ENCODE measurements around the gene ADAMTSL3. TPM values are rescaled to one million over a fixed set of nuclear protein-coding genes. Genes with fewer than 3 reads are reported as not detected.

The ADAMTSL3 gene
- total RNA-seq, 2 donors from 2014 or later = 0.79 to 3.4 TPM

DNA sequence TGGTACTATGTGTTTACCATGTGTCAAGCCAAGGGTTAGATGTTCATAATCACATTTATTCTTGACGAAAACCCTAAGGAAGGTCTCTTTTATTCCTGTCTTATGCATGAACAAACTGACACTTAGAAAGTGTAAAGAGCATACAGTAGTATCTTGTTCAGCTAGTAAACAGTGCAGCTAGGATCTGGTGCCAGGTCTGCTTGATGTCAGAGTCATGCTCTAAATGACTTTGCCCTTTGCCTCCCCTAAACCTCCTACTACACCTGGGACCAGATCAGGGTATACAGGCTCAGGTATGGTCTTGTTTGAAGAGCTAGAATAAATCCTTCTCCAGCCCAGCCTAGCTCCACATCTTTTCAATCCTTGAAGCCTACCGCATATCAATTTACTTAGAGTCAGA, 232.4 kb downstream of the ADAMTSL3 start:
- Mint-ChIP-seq H3K27ac (no peak overlapping the region), H3K4me1 (no peaks in the 10 kb centered on the region), H3K4me3 (no peak overlapping the region), H3K9me3 (no peaks in the 10 kb centered on the region), H3K27me3 (ENCODE audit: insufficient read depth) (peaks cover 8% of the 10 kb centered on the region), H3K36me3 (ENCODE audit: low read depth) (no peaks in the 10 kb centered on the region)
- DNase-seq = no peak
- WGBS, 2 experiments (ENCODE audit: insufficient coverage in 1 of 2, insufficient read length in 1 of 2) = 86 to 100% methylated on average over 1 to 2 of the region's 2 CpGs
- no peak overlapping the region for H3K27ac ChIP-seq (ENCODE audit: low read depth, low read length)
- no peaks in the 10 kb centered on the region for H3K36me3 ChIP-seq (ENCODE audit: control insufficient read depth, insufficient read depth, low read length)
- no peak overlapping the region for H3K9ac ChIP-seq (ENCODE audit: extremely low read depth, low read length, poor library complexity, severe bottlenecking)
- H3K4me1 ChIP-seq (ENCODE audit: control insufficient read depth, insufficient read depth, low read length) = no peaks in the 10 kb centered on the region
- TF ChIP-seq, protein P1, sequence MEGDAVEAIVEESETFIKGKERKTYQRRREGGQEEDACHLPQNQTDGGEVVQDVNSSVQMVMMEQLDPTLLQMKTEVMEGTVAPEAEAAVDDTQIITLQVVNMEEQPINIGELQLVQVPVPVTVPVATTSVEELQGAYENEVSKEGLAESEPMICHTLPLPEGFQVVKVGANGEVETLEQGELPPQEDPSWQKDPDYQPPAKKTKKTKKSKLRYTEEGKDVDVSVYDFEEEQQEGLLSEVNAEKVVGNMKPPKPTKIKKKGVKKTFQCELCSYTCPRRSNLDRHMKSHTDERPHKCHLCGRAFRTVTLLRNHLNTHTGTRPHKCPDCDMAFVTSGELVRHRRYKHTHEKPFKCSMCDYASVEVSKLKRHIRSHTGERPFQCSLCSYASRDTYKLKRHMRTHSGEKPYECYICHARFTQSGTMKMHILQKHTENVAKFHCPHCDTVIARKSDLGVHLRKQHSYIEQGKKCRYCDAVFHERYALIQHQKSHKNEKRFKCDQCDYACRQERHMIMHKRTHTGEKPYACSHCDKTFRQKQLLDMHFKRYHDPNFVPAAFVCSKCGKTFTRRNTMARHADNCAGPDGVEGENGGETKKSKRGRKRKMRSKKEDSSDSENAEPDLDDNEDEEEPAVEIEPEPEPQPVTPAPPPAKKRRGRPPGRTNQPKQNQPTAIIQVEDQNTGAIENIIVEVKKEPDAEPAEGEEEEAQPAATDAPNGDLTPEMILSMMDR (conservative IDR thresholded peaks at IDR 0.05) = no peak
- no peak overlapping the region for H3K4me3 ChIP-seq (ENCODE audit: low read length)
- H3K27me3 ChIP-seq (ENCODE audit: control insufficient read depth, insufficient read depth, low read length, poor library complexity, severe bottlenecking) = no peaks in the 10 kb centered on the region
- H3K9me3 ChIP-seq (ENCODE audit: control insufficient read depth, low read length) = no peaks in the 10 kb centered on the region

GRCh38 chr15:83887404-83887803, 233.5 kb downstream of the ADAMTSL3 start:
- no peak overlapping the region for H3K4me3 ChIP-seq (ENCODE audit: low read length)
- Mint-ChIP-seq H3K9me3 (no peaks in the 10 kb centered on the region), H3K4me1 (no peaks in the 10 kb centered on the region), H3K27me3 (ENCODE audit: insufficient read depth) (peaks cover 7% of the 10 kb centered on the region), H3K36me3 (ENCODE audit: low read depth) (no peaks in the 10 kb centered on the region), H3K27ac (no peak overlapping the region), H3K4me3 (no peak overlapping the region)
- no peaks in the 10 kb centered on the region for H3K27me3 ChIP-seq (ENCODE audit: control insufficient read depth, insufficient read depth, low read length, poor library complexity, severe bottlenecking)
- H3K9ac ChIP-seq (ENCODE audit: extremely low read depth, low read length, poor library complexity, severe bottlenecking) = no peak overlapping the region
- H3K9me3 ChIP-seq (ENCODE audit: control insufficient read depth, low read length) = no peaks in the 10 kb centered on the region
- H3K36me3 ChIP-seq (ENCODE audit: control insufficient read depth, insufficient read depth, low read length) = no peaks in the 10 kb centered on the region
- H3K27ac ChIP-seq (ENCODE audit: low read depth, low read length) = no peak overlapping the region
- H3K4me1 ChIP-seq (ENCODE audit: control insufficient read depth, insufficient read depth, low read length) = no peaks in the 10 kb centered on the region
- 79 to 83% methylated on average over 2 of the region's 2 CpGs for WGBS, 2 experiments (ENCODE audit: insufficient coverage in 1 of 2, insufficient read length in 1 of 2)
- no peak for DNase-seq
- TF ChIP-seq, protein P1 (conservative IDR thresholded peaks at IDR 0.05) = no peak

DNA sequence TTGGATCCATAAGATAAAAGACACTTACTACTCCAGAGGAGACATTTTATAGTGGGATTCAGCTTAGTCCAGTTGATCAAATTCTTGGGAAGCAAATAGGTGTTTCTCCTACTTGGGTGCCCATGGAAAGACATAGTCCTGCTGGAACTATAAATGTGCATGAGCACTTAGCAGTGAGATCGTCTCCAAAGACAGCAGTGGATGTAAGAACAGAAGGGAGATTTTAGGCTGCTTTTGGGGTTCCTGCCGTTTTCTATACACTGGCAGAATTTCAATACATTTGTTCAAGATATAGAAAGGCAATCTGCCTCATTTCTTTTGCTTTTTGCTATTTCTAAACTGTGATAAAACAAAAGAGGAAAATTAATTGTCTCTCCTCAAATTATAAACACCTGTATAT, 234.0 kb downstream of the ADAMTSL3 start:
- no peaks in the 10 kb centered on the region for H3K4me1 ChIP-seq (ENCODE audit: control insufficient read depth, insufficient read depth, low read length)
- no peak overlapping the region for H3K4me3 Mint-ChIP-seq
- H3K9ac ChIP-seq (ENCODE audit: extremely low read depth, low read length, poor library complexity, severe bottlenecking) = no peak overlapping the region
- H3K27me3 Mint-ChIP-seq (ENCODE audit: insufficient read depth) = peaks cover 7% of the 10 kb centered on the region
- H3K36me3 ChIP-seq (ENCODE audit: control insufficient read depth, insufficient read depth, low read length) = no peaks in the 10 kb centered on the region
- no peaks in the 10 kb centered on the region for H3K4me1 Mint-ChIP-seq
- TF ChIP-seq, protein P1 (conservative IDR thresholded peaks at IDR 0.05) = no peak
- H3K36me3 Mint-ChIP-seq (ENCODE audit: low read depth) = no peaks in the 10 kb centered on the region
- no peak overlapping the region for H3K4me3 ChIP-seq (ENCODE audit: low read length)
- no peak overlapping the region for H3K27ac Mint-ChIP-seq
- H3K9me3 Mint-ChIP-seq = no peaks in the 10 kb centered on the region
- no peaks in the 10 kb centered on the region for H3K9me3 ChIP-seq (ENCODE audit: control insufficient read depth, low read length)
- WGBS, 2 experiments (ENCODE audit: insufficient coverage in 1 of 2, insufficient read length in 1 of 2) = 81 to 100% methylated on average over 1 to 2 of the region's 2 CpGs
- no peaks in the 10 kb centered on the region for H3K27me3 ChIP-seq (ENCODE audit: control insufficient read depth, insufficient read depth, low read length, poor library complexity, severe bottlenecking)
- DNase-seq = no peak
- H3K27ac ChIP-seq (ENCODE audit: low read depth, low read length) = no peak overlapping the region
